GM23338 (cell line): Measurements from ENCODE around the gene GGT6. TPM values are rescaled to one million over a fixed set of nuclear protein-coding genes. Genes with fewer than 3 reads are reported as not detected.

Experiments used
- ATAC-seq: fragments of 200-7000 bp; cut with Tn5 transposase; 3 replicates; pipeline ENCODE4 v1.9.1; 2020
- DNase-seq: peaks from one replicate; pipeline ENCODE4 v3.0.0-alpha.2; 2015; ENCODE audit warnings: low spot score
- H2AFZ ChIP-seq: fragments of 200-600 bp; sonication (generic); 2 replicates; pipeline ENCODE4 v1.8.0; 2016; ENCODE audit warnings: antibody characterized with exemption, mild to moderate bottlenecking, moderate library complexity
- H3F3A ChIP-seq: fragments of 200-600 bp; sonication (generic); replicated peaks from 2 replicates; pipeline ENCODE4 v1.8.0; 2017; ENCODE audit warnings: antibody characterized with exemption, mixed run types, low read depth
- H3K27ac ChIP-seq: fragments of 200-600 bp; sonication (generic); 2 replicates; pipeline ENCODE4 v1.6.1; 2016; ENCODE audit warnings: low read depth
- H3K27me3 ChIP-seq: fragments of 200-600 bp; sonication (generic); 2 replicates; pipeline ENCODE4 v1.8.0; 2016; ENCODE audit warnings: mild to moderate bottlenecking, mixed run types, moderate library complexity; ENCODE audit not compliant: insufficient read depth
- H3K36me3 ChIP-seq: fragments of 200-600 bp; sonication (generic); 2 replicates; pipeline ENCODE4 v1.8.0; 2016; ENCODE audit warnings: mild to moderate bottlenecking; ENCODE audit not compliant: insufficient read depth
- H3K4me1 ChIP-seq: fragments of 200-600 bp; sonication (generic); 2 replicates; pipeline ENCODE4 v1.8.0; 2016; ENCODE audit warnings: mild to moderate bottlenecking, moderate library complexity; ENCODE audit not compliant: insufficient read depth
- H3K4me2 ChIP-seq: fragments of 200-600 bp; sonication (generic); 2 replicates; pipeline ENCODE4 v1.7.1; 2017; ENCODE audit warnings: mixed run types
- H3K4me3 ChIP-seq: fragments of 200-600 bp; sonication (generic); 2 replicates; pipeline ENCODE4 v1.6.1; 2016; ENCODE audit warnings: mixed run types
- H3K79me2 ChIP-seq: fragments of 200-600 bp; sonication (generic); replicated peaks from 2 replicates; pipeline ENCODE4 v1.8.0; 2017; ENCODE audit warnings: mild to moderate bottlenecking; ENCODE audit not compliant: insufficient read depth
- H3K9me2 ChIP-seq: fragments of 200-600 bp; sonication (generic); 2 replicates; pipeline ENCODE4 v1.8.0; 2017; ENCODE audit not compliant: insufficient read depth
- H4K20me1 ChIP-seq: fragments of 200-600 bp; sonication (generic); replicated peaks from 2 replicates; pipeline ENCODE4 v1.8.0; 2017; ENCODE audit warnings: mild to moderate bottlenecking; ENCODE audit not compliant: insufficient read depth
- H3K27ac Mint-ChIP-seq: 2 replicates; pipeline ENCODE4 v1.8.0; 2020; ENCODE audit warnings: inconsistent platforms, mild to moderate bottlenecking, moderate library complexity, mixed read lengths
- H3K27me3 Mint-ChIP-seq: 3 replicates; pipeline ENCODE4 v1.8.0; 2022; ENCODE audit warnings: low read depth, mild to moderate bottlenecking, moderate library complexity, mixed read lengths, inconsistent platforms; ENCODE audit not compliant: insufficient read depth, poor library complexity
- H3K36me3 Mint-ChIP-seq: 3 replicates; pipeline ENCODE4 v1.8.0; 2021; ENCODE audit warnings: low read depth, mild to moderate bottlenecking, inconsistent platforms, moderate library complexity, mixed read lengths
- H3K4me1 Mint-ChIP-seq: 3 replicates; pipeline ENCODE4 v1.8.0; 2020; ENCODE audit warnings: mild to moderate bottlenecking, inconsistent platforms, mixed read lengths
- H3K4me3 Mint-ChIP-seq: 3 replicates; pipeline ENCODE4 v1.8.0; 2021; ENCODE audit warnings: moderate library complexity, mild to moderate bottlenecking, inconsistent platforms, mixed read lengths
- H3K9me3 Mint-ChIP-seq: 3 replicates; pipeline ENCODE4 v1.8.0; 2020; ENCODE audit warnings: moderate library complexity, mild to moderate bottlenecking, inconsistent platforms, mixed read lengths
- CREB1 ChIP-seq: fragments of 250-450 bp; sonication (Bioruptor Pico); IDR thresholded peaks from 2 replicates; pipeline ENCODE4 v1.5.0; 2020; ENCODE audit warnings: low read depth, mild to moderate bottlenecking, moderate library complexity
- CTCF ChIP-seq, 2 experiments: fragments of 200-600 bp in 1 of 2; sonication (generic) in 1 of 2; conservative IDR thresholded peaks; 2 replicates each; pipeline versions ENCODE4 v1.5.1 to v1.6.1; 2016 to 2017; ENCODE audit warnings: antibody characterized with exemption in 2 of 2, low read depth in 2 of 2, mild to moderate bottlenecking in 2 of 2, moderate library complexity in 1 of 2
- ETS1 ChIP-seq: IDR thresholded peaks from 2 replicates; pipeline ENCODE4 v1.6.1; 2016; ENCODE audit warnings: antibody characterized with exemption
- EZH2 ChIP-seq: fragments of 200-600 bp; sonication (generic); IDR thresholded peaks from one replicate; pipeline ENCODE4 v1.8.0; 2017; ENCODE audit warnings: antibody characterized with exemption, mild to moderate bottlenecking, low read depth; ENCODE audit not compliant: unreplicated experiment
- EZH2phosphoT487 ChIP-seq: fragments of 200-600 bp; sonication (generic); IDR thresholded peaks from one replicate; pipeline ENCODE4 v1.8.1; 2018; ENCODE audit warnings: antibody characterized with exemption; ENCODE audit not compliant: unreplicated experiment
- JUNB ChIP-seq: IDR thresholded peaks from one replicate; pipeline ENCODE4 v1.6.1; 2016; ENCODE audit warnings: antibody characterized with exemption; ENCODE audit not compliant: unreplicated experiment
- NANOG ChIP-seq: IDR thresholded peaks from 2 replicates; pipeline ENCODE4 v1.6.1; 2016; ENCODE audit warnings: antibody characterized with exemption, borderline replicate concordance
- POLR2AphosphoS5 ChIP-seq: IDR thresholded peaks from 2 replicates; pipeline ENCODE4 v1.6.1; 2016; ENCODE audit warnings: antibody characterized with exemption, low read depth
- REST ChIP-seq: IDR thresholded peaks from one replicate; pipeline ENCODE4 v1.6.1; 2018; ENCODE audit warnings: antibody characterized with exemption; ENCODE audit not compliant: unreplicated experiment
- STAT1 ChIP-seq: IDR thresholded peaks from one replicate; pipeline ENCODE4 v1.6.1; 2016; ENCODE audit warnings: antibody characterized with exemption; ENCODE audit not compliant: unreplicated experiment
- ZNF114 ChIP-seq: fragments of 250-450 bp; sonication (Bioruptor Pico); IDR thresholded peaks from 2 replicates; pipeline ENCODE4 v1.5.0; 2020; ENCODE audit warnings: mild to moderate bottlenecking, moderate library complexity
- ZNF331 ChIP-seq: fragments of 250-450 bp; sonication (Bioruptor Pico); IDR thresholded peaks from 2 replicates; pipeline ENCODE4 v1.5.0; 2020; ENCODE audit warnings: low read depth, mild to moderate bottlenecking, moderate library complexity
- ZNF462 ChIP-seq: fragments of 250-450 bp; sonication (Bioruptor Pico); IDR thresholded peaks from 2 replicates; pipeline ENCODE4 v1.5.0; 2020; ENCODE audit warnings: mild to moderate bottlenecking, moderate library complexity
- polyA plus RNA-seq: library from polyadenylated mRNA; unstranded; fragments of >200 nt; fragmentation: Nextera tagmentation; extraction: Ambion mirVana; gene quantifications from 2 replicates; pipeline ENCODE4 v1.2.1, GENCODE V29; 2016
- total RNA-seq: library from RNA; depleted of rRNA; stranded (reverse); fragments of >200 nt; shearing (Covaris generic); gene quantifications from 2 replicates; pipeline ENCODE4 v1.2.3, GENCODE V29; 2014

The GGT6 gene
- total and polyA plus RNA-seq, 2 experiments from 2014 or later: 0.24 TPM; not detected in 1

- Histone ChIP-seq H3K36me3 (no peaks in the 10 kb centered on the region), H3K79me2 (no peaks in the 10 kb centered on the region), H4K20me1 (no peaks in the 10 kb centered on the region), H3K4me2 (no peak overlapping the region), H3F3A (no peaks in the 10 kb centered on the region), H3K9me2 (no peaks in the 10 kb centered on the region), H3K27ac (no peak overlapping the region), H3K4me1 (no peaks in the 10 kb centered on the region), H3K27me3 (peaks cover 86% of the 10 kb centered on the region), H2AFZ (no peak overlapping the region), H3K4me3 (no peak overlapping the region)
- H3K4me3 Mint-ChIP-seq: no peak overlapping the region
- ATAC-seq (peak; percentile 26; the same call in 2 of the 3 replicates), DNase-seq (peak; percentile 43)
- TF ChIP-seq NANOG (no peak), STAT1 (no peak), ZNF462 (no peak), REST (no peak), EZH2phosphoT487 (no peak), EZH2 (no peak), ZNF331 (CRISPR knock-in tag) (no peak), ETS1 (no peak), JUNB (no peak), POLR2AphosphoS5 (no peak), ZNF114 (CRISPR knock-in tag) (no peak), CREB1 (no peak), CTCF (conservative IDR thresholded peaks at IDR 0.05; ENCODE audit: low read depth in 2 of 2) (no peak)
- H3K36me3 Mint-ChIP-seq: no peaks in the 10 kb centered on the region; the same call in 2 of the 3 replicates
- peaks cover 12% of the 10 kb centered on the region for H3K4me1 Mint-ChIP-seq
- H3K27ac Mint-ChIP-seq: no peak overlapping the region
- no peaks in the 10 kb centered on the region for H3K9me3 Mint-ChIP-seq
- H3K27me3 Mint-ChIP-seq: peaks cover 63% of the 10 kb centered on the region
These were observed 32.7 kb downstream of the GGT6 start for GRCh38 chr17:4527566-4528125.
